GM04503 (cell line): Measurements from ENCODE around the gene FAM174C.

ENCODE experiments used
- DNase-seq: peaks from one replicate; pipeline ENCODE4 v3.0.0-alpha.2; 2012; ENCODE audit warnings: low read depth

FAM174C gene

GRCh38 chr19:1275260-1275975, at the start of gene FAM174C:
Gene FAM174C (plus strand): TSS chr19:1275530. CDS start chr19:1275550, 20 bp downstream.
- DNase-seq: no peak

- DNase-seq: no peak
These were observed 49.2 kb upstream of the FAM174C start for GRCh38 chr19:1226227-1226518.

GRCh38 chr19:1226522-1227303, 48.6 kb upstream of the FAM174C start:
- DNase-seq: no peak

- DNase-seq: no peak
These were observed 47.9 kb upstream of the FAM174C start for GRCh38 chr19:1227304-1228054.

- DNase-seq: no peak
These were observed 47.0 kb upstream of the FAM174C start for GRCh38 chr19:1228161-1228957.

- DNase-seq: no peak
These were observed 46.0 kb upstream of the FAM174C start for GRCh38 chr19:1229056-1229923.

- no peak for DNase-seq
These were observed 45.2 kb upstream of the FAM174C start for GRCh38 chr19:1229924-1230782.

- DNase-seq: no peak
These were observed 44.4 kb upstream of the FAM174C start for GRCh38 chr19:1230783-1231489.

- DNase-seq: no peak
These were observed 43.3 kb upstream of the FAM174C start for GRCh38 chr19:1231729-1232637.

GRCh38 chr19:1232652-1233072, 42.7 kb upstream of the FAM174C start:
- DNase-seq: no peak

GRCh38 chr19:1233115-1233667, 42.1 kb upstream of the FAM174C start:
- DNase-seq: no peak

- no peak for DNase-seq
These were observed 41.0 kb upstream of the FAM174C start for GRCh38 chr19:1234051-1234954.

GRCh38 chr19:1234955-1235380, 40.4 kb upstream of the FAM174C start:
- no peak for DNase-seq

- DNase-seq: no peak
These were observed 39.4 kb upstream of the FAM174C start for GRCh38 chr19:1235625-1236538.

GRCh38 chr19:1236576-1236975, 38.8 kb upstream of the FAM174C start:
- DNase-seq: no peak
